ENCODE measurements around the gene CHCHD6. TPM values are rescaled to one million over a fixed set of nuclear protein-coding genes. Genes with fewer than 3 reads are reported as not detected.

The CHCHD6 gene
- total RNA-seq, 4 donors from 2014 or later: 30.3 to 46.5 (median 33.6) TPM

- Histone ChIP-seq H3K4me3 (no peak overlapping the region), H3K27me3 (no peaks in the 10 kb centered on the region), H3K4me1 (no peaks in the 10 kb centered on the region), H3K36me3 (no peaks in the 10 kb centered on the region), H3K27ac (no peak overlapping the region), H3K9me3 (no peaks in the 10 kb centered on the region)
- TF ChIP-seq CTCF (IDR thresholded peaks at IDR 0.05) (no peak), EP300 (IDR thresholded peaks at IDR 0.05) (no peak), POLR2A (IDR thresholded peaks at IDR 0.05) (no peak)
- DNase-seq (ENCODE audit: low spot score in 2 of 2): no peak
- WGBS, 2 donors: 84 to 96% methylated on average over 3 of the region's 3 CpGs
These were observed 143.0 kb downstream of the CHCHD6 start for GRCh38 chr3:126847061-126847460.

- no peaks in the 10 kb centered on the region for H3K4me1 ChIP-seq
- no peaks in the 10 kb centered on the region for H3K9me3 ChIP-seq
- DNase-seq (ENCODE audit: low spot score in 2 of 2): no peak
- no peaks in the 10 kb centered on the region for H3K27me3 ChIP-seq
- no peak overlapping the region for H3K4me3 ChIP-seq
- 89 to 92% methylated on average over 6 of the region's 6 CpGs for WGBS, 2 donors
- no peak overlapping the region for H3K27ac ChIP-seq
- TF ChIP-seq POLR2A (IDR thresholded peaks at IDR 0.05): no peak
- no peak for TF ChIP-seq EP300 (IDR thresholded peaks at IDR 0.05)
- no peaks in the 10 kb centered on the region for H3K36me3 ChIP-seq
These were observed 145.0 kb downstream of the CHCHD6 start for GRCh38 chr3:126848991-126849390.

- Histone ChIP-seq H3K4me3 (no peak overlapping the region), H3K27me3 (no peaks in the 10 kb centered on the region), H3K9me3 (no peaks in the 10 kb centered on the region), H3K27ac (no peak overlapping the region), H3K36me3 (peaks cover 0 to 6% (median 0%) of the 10 kb centered on the region in 3 donors), H3K4me1 (no peaks in the 10 kb centered on the region)
- DNase-seq (ENCODE audit: low spot score in 2 of 2): no peak
- TF ChIP-seq CTCF (IDR thresholded peaks at IDR 0.05) (no peak), EP300 (IDR thresholded peaks at IDR 0.05) (no peak), POLR2A (IDR thresholded peaks at IDR 0.05) (no peak)
- 94 to 97% methylated on average over 6 of the region's 6 CpGs for WGBS, 2 donors
These were observed 145.7 kb downstream of the CHCHD6 start for GRCh38 chr3:126849768-126850167.

- Histone ChIP-seq H3K4me1 (no peaks in the 10 kb centered on the region), H3K4me3 (no peak overlapping the region), H3K9me3 (no peaks in the 10 kb centered on the region), H3K36me3 (peaks cover 0 to 13% (median 0%) of the 10 kb centered on the region in 3 donors), H3K27ac (no peak overlapping the region), H3K27me3 (no peaks in the 10 kb centered on the region)
- DNase-seq (ENCODE audit: low spot score in 2 of 2): no peak
- WGBS, 2 donors: 55 to 65% methylated on average over 10 of the region's 10 CpGs
- no peak for TF ChIP-seq POLR2A (IDR thresholded peaks at IDR 0.05)
- no peak for TF ChIP-seq CTCF (IDR thresholded peaks at IDR 0.05)
- TF ChIP-seq EP300 (IDR thresholded peaks at IDR 0.05): no peak
These were observed 146.5 kb downstream of the CHCHD6 start for GRCh38 chr3:126850370-126851085.

GRCh38 chr3:126851382-126851781 is 147.3 kb downstream of the CHCHD6 start:
- H3K36me3 ChIP-seq: peaks cover 0 to 17% (median 0%) of the 10 kb centered on the region in 3 donors
- no peak overlapping the region for H3K27ac ChIP-seq
- H3K4me1 ChIP-seq: no peaks in the 10 kb centered on the region
- 89 to 91% methylated on average over 5 to 6 of the region's 6 CpGs for WGBS, 2 donors
- H3K4me3 ChIP-seq: no peak overlapping the region
- TF ChIP-seq CTCF (IDR thresholded peaks at IDR 0.05): no peak
- no peak for TF ChIP-seq POLR2A (IDR thresholded peaks at IDR 0.05)
- no peak for TF ChIP-seq EP300 (IDR thresholded peaks at IDR 0.05)
- H3K27me3 ChIP-seq: no peaks in the 10 kb centered on the region
- no peak for DNase-seq (ENCODE audit: low spot score in 2 of 2)
- H3K9me3 ChIP-seq: no peaks in the 10 kb centered on the region
